Measurements from ENCODE around the gene SPTSSA.

Gene SPTSSA

DNA sequence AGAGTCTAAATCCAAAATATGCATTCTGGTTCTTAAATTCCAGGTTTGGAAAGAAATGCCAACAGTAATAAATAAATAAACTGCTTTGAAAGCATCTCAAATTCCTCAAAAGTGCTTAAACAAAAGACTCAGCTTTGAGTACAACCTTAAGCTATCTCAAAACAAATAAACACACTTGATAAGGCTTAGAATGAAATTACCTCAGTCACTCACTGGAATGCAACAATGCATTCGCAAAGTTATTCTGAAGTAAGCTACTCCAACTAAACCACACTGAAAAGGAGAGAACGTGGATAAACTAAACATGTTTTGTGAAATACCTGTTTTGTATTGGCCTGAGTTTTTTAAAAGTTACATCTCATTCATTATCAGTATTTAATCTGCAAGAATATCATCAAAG is 1.2 kb downstream of the SPTSSA start:
- H3K4me3 ChIP-seq (replicated peaks; ENCODE audit: low read depth, low read length), result peak overlapping the region; percentile 75
- TF ChIP-seq, protein P1, sequence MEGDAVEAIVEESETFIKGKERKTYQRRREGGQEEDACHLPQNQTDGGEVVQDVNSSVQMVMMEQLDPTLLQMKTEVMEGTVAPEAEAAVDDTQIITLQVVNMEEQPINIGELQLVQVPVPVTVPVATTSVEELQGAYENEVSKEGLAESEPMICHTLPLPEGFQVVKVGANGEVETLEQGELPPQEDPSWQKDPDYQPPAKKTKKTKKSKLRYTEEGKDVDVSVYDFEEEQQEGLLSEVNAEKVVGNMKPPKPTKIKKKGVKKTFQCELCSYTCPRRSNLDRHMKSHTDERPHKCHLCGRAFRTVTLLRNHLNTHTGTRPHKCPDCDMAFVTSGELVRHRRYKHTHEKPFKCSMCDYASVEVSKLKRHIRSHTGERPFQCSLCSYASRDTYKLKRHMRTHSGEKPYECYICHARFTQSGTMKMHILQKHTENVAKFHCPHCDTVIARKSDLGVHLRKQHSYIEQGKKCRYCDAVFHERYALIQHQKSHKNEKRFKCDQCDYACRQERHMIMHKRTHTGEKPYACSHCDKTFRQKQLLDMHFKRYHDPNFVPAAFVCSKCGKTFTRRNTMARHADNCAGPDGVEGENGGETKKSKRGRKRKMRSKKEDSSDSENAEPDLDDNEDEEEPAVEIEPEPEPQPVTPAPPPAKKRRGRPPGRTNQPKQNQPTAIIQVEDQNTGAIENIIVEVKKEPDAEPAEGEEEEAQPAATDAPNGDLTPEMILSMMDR (IDR thresholded peaks at IDR 0.05; ENCODE audit: low read depth, low read length, missing control alignments), result no peak
- no peak for DNase-seq (ENCODE audit: extremely low read depth, low read depth)

- no peak for DNase-seq (ENCODE audit: extremely low read depth, low read depth)
- TF ChIP-seq, protein P1 (IDR thresholded peaks at IDR 0.05; ENCODE audit: low read depth, low read length, missing control alignments), result no peak
- peak overlapping the region; percentile 75 for H3K4me3 ChIP-seq (replicated peaks; ENCODE audit: low read depth, low read length)
Measured at GRCh38 chr14:34460295-34460694, 1.7 kb downstream of the SPTSSA start.

- H3K4me3 ChIP-seq (replicated peaks; ENCODE audit: low read depth, low read length), result no peak overlapping the region
- DNase-seq (ENCODE audit: extremely low read depth, low read depth), result no peak
- TF ChIP-seq, protein P1 (IDR thresholded peaks at IDR 0.05; ENCODE audit: low read depth, low read length, missing control alignments), result no peak
Measured at GRCh38 chr14:34457186-34457585, 4.9 kb downstream of the SPTSSA start.

DNA sequence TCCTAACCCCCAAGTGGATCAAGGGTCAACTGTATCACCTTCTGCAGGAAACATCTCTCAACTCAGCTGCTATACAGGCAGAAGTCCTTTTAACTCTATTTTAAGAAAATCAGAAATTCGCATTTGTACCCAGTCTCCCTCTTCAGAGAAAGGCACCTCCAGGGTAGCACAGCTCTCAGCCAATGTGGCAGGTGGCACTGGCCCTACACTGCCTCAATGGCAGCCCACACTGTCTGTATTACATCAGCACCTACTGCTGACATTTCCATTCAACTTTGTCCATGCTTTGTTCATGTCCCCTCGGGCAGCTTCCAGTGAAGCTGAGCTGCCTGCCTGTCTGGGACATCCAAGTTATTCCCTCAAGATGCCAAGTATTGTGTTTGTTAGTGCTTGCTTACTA is 8.8 kb downstream of the SPTSSA start:
- H3K4me3 ChIP-seq (replicated peaks; ENCODE audit: low read depth, low read length), result no peak overlapping the region
- TF ChIP-seq, protein P1 (IDR thresholded peaks at IDR 0.05; ENCODE audit: low read depth, low read length, missing control alignments), result no peak
- no peak for DNase-seq (ENCODE audit: extremely low read depth, low read depth)

DNA sequence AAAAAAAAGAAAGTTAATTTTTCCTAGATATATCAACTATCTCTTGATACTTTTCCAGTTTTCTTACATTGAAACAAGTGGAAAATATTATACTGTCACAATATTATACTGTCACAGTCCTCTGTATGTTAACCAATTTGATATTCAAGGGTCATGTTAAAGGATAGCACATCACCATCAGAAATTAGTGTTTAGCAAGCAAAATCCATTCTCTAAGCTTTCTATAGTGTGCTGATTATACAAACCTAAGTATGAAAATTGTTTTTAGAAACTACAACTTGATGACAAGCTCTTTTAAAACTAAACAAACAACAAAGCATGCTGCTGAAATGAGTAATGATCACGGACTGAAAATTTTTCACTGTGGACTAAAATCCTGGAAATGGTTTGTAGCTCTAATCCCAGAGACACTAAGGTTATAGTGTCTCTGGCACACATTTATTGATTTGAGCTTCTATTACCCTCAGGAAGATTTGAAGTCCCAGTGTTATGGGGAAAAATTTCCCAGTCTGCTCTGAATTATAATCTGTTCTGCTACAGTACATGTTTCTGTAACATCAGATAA is 9.7 kb downstream of the SPTSSA start:
- TF ChIP-seq, protein P1 (IDR thresholded peaks at IDR 0.05; ENCODE audit: low read depth, low read length, missing control alignments), result no peak

GRCh38 chr14:34450958-34451357 is 11.1 kb downstream of the SPTSSA start:
- TF ChIP-seq, protein P1 (IDR thresholded peaks at IDR 0.05; ENCODE audit: low read depth, low read length, missing control alignments), result no peak
- no peak for DNase-seq (ENCODE audit: extremely low read depth, low read depth)

More for the DNA sequence above, 9.7 kb downstream of the SPTSSA start:
- no peak for DNase-seq (ENCODE audit: extremely low read depth, low read depth)
- H3K4me3 ChIP-seq (replicated peaks; ENCODE audit: low read depth, low read length), result no peak overlapping the region

GRCh38 chr14:34450542-34450915 is 11.5 kb downstream of the SPTSSA start:
- H3K4me3 ChIP-seq (replicated peaks; ENCODE audit: low read depth, low read length), result no peak overlapping the region
- no peak for DNase-seq (ENCODE audit: extremely low read depth, low read depth)
- TF ChIP-seq, protein P1 (IDR thresholded peaks at IDR 0.05; ENCODE audit: low read depth, low read length, missing control alignments), result no peak

More at GRCh38 chr14:34450958-34451357, 11.1 kb downstream of the SPTSSA start:
- no peak overlapping the region for H3K4me3 ChIP-seq (replicated peaks; ENCODE audit: low read depth, low read length)

Data from HFF-Myc (cell line).